Anterior cingulate cortex (tissue), 58 donors: ENCODE data around the gene ZAR1L.

Source experiments
- DNase-seq, 58 donors: peaks; one replicate each; lab custom pipeline; 2025; lab: John Stamatoyannopoulos, UW

The ZAR1L gene

GRCh38 chr13:32257649-32258048 lies 57.5 kb downstream of the ZAR1L start:
- no peak for DNase-seq

- no peak for DNase-seq
Measured at GRCh38 chr13:32256243-32256642, 58.9 kb downstream of the ZAR1L start.

GRCh38 chr13:32255724-32256109 lies 59.4 kb downstream of the ZAR1L start:
- DNase-seq, result no peak

- DNase-seq, result no peak
Measured at GRCh38 chr13:32254916-32255723, 60.0 kb downstream of the ZAR1L start.

- no peak for DNase-seq
Measured at GRCh38 chr13:32254416-32254815, 60.7 kb downstream of the ZAR1L start.

- no peak for DNase-seq
Measured at GRCh38 chr13:32253911-32254399, 61.2 kb downstream of the ZAR1L start.
